Esophagus (tissue), 2 donors: Measurements from ENCODE around the gene CHMP2B. TPM values are rescaled to one million over a fixed set of nuclear protein-coding genes. Genes with fewer than 3 reads are reported as not detected.

Experiments
- H3K27ac ChIP-seq, 2 donors: one replicate each; pipeline ENCODE4 v1.5.1; 2013; ENCODE audit warnings: low read depth in 2 of 2, mild to moderate bottlenecking in 2 of 2, inconsistent platforms in 1 of 2, low read length in 1 of 2, moderate library complexity in 1 of 2
- H3K27me3 ChIP-seq, 2 donors: one replicate each; pipeline ENCODE4 v1.6.1; 2013; ENCODE audit warnings: low read length in 2 of 2, control low read depth in 1 of 2, mild to moderate bottlenecking in 1 of 2; ENCODE audit not compliant: insufficient read depth in 2 of 2, control insufficient read depth in 1 of 2
- H3K36me3 ChIP-seq, 2 donors: one replicate each; pipeline ENCODE4 v1.6.1; 2013; ENCODE audit warnings: low read length in 1 of 2; ENCODE audit not compliant: control insufficient read depth in 2 of 2, insufficient read depth in 2 of 2
- H3K4me1 ChIP-seq, 2 donors: one replicate each; pipeline ENCODE4 v1.6.1; 2013; ENCODE audit warnings: low read length in 1 of 2; ENCODE audit not compliant: control insufficient read depth in 2 of 2, insufficient read depth in 2 of 2
- H3K4me3 ChIP-seq, 2 donors: one replicate each; pipeline ENCODE4 v1.5.1; 2013; ENCODE audit warnings: low read length in 2 of 2, mild to moderate bottlenecking in 2 of 2, low read depth in 1 of 2, moderate library complexity in 1 of 2
- H3K9me3 ChIP-seq, 2 donors: one replicate each; pipeline ENCODE4 v1.6.1; 2013; ENCODE audit warnings: mild to moderate bottlenecking in 2 of 2, low read depth in 1 of 2, low read length in 1 of 2, moderate library complexity in 1 of 2; ENCODE audit not compliant: control insufficient read depth in 2 of 2, insufficient read depth in 1 of 2
- WGBS, 2 donors: extraction: QIAGEN DNeasy Blood & Tissue Kit; methylation state at CpG; one replicate each; pipeline ENCODE4 v1.1.7; 2013; 5-methylcytosine and 5-hydroxymethylcytosine counted together
- polyA plus RNA-seq, 2 donors: library from polyadenylated mRNA; stranded (reverse); fragments of 200-250 nt; gene quantifications; one replicate each; pipeline ENCODE4 v1.2.3, GENCODE V29; 2013
- donor health status: healthy with polysubstance abuse.
- donor health status: Bipolar disorder and iron deficiency.

The CHMP2B gene
- polyA plus RNA-seq, 2 donors, result 28.4 to 30.6 TPM

DNA sequence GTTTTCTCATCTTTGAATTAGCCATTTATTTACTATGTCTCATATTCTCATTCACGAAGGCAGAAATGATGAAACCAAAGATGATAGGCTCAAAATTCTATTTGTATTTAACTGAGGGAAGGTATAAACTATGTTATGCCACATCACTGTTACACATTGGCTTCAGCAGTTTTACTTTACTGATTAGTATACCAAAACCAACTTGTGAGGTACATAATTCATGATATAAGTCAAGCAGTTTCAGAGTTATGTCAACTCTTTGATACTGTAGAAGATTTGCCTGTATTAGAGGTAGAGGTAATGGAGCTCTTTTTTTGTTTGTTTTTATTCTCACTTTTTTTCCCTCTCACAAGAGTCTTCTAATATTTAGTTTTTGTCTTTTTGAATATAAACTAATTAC is 22.9 kb downstream of the CHMP2B start:
- 84 to 89% methylated on average over 1 of the region's 1 CpG for WGBS, 2 donors
- Histone ChIP-seq H3K27me3 (no peaks in the 10 kb centered on the region), H3K4me1 (no peaks in the 10 kb centered on the region), H3K4me3 (no peak overlapping the region), H3K36me3 (no peaks in the 10 kb centered on the region), H3K9me3 (no peaks in the 10 kb centered on the region), H3K27ac (no peak overlapping the region)

GRCh38 chr3:87260270-87260669 is 33.2 kb downstream of the CHMP2B start:
- Histone ChIP-seq H3K4me1 (no peaks in the 10 kb centered on the region), H3K9me3 (no peaks in the 10 kb centered on the region), H3K4me3 (no peak overlapping the region), H3K36me3 (no peaks in the 10 kb centered on the region), H3K27ac (no peak overlapping the region), H3K27me3 (no peaks in the 10 kb centered on the region)
- 34 to 42% methylated on average over 4 of the region's 4 CpGs for WGBS, 2 donors

DNA sequence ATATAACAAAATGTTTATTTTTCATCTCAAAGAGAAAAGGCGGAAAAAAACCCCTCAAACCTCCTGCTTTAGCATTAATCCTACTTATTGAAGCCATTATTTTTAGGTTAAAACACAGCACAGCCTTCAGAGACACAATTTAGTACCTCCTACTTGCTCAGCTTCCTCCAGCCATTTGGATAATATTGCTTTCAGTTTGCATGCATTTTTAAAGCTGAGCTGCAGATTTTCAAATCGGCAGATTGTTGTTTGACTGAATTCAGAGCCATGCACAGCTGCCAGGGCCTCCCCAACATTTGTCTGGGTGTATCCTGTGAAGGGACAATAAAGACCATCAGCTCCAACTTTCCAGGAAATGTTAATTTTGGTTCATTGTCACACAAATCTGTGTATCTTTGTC is 34.8 kb downstream of the CHMP2B start:
- Histone ChIP-seq H3K9me3 (no peaks in the 10 kb centered on the region), H3K4me3 (no peak overlapping the region), H3K4me1 (no peaks in the 10 kb centered on the region), H3K27me3 (no peaks in the 10 kb centered on the region), H3K36me3 (no peaks in the 10 kb centered on the region), H3K27ac (no peak overlapping the region)
- WGBS, 2 donors, result 66 to 71% methylated on average over 2 of the region's 2 CpGs

GRCh38 chr3:87267953-87268645 is 41.0 kb downstream of the CHMP2B start:
- H3K9me3 ChIP-seq, result no peaks in the 10 kb centered on the region
- WGBS, 2 donors, result 76 to 86% methylated on average over 8 of the region's 8 CpGs
- H3K27ac ChIP-seq, result no peak overlapping the region
- no peaks in the 10 kb centered on the region for H3K4me1 ChIP-seq
- no peak overlapping the region for H3K4me3 ChIP-seq
- H3K36me3 ChIP-seq, result no peaks in the 10 kb centered on the region
- H3K27me3 ChIP-seq, result no peaks in the 10 kb centered on the region

GRCh38 chr3:87268646-87269211 is 41.6 kb downstream of the CHMP2B start:
- Histone ChIP-seq H3K36me3 (no peaks in the 10 kb centered on the region), H3K27ac (no peak overlapping the region), H3K27me3 (no peaks in the 10 kb centered on the region), H3K4me3 (no peak overlapping the region), H3K9me3 (no peaks in the 10 kb centered on the region), H3K4me1 (no peaks in the 10 kb centered on the region)
- 70 to 73% methylated on average over 4 of the region's 4 CpGs for WGBS, 2 donors

DNA sequence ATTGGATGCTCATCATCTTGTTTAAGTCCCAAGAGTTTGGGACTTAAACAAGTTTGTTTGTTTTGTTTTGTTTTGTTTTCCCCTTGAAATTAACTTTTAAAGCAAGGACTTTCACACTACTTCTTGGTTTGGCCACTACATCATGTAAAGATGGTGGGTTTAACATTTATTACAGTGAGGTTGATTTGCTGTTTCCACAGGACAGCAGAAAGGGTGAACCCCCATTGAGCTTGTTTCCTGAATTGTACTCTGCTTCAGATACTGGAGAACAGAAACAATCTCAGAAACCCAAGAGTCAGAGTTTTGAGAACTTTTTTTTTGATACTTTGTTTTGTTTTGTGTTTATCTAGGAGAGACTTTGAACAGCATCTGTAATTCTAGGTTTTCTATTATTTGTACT is 42.6 kb downstream of the CHMP2B start:
- Histone ChIP-seq H3K4me1 (no peaks in the 10 kb centered on the region), H3K27ac (no peak overlapping the region), H3K9me3 (no peaks in the 10 kb centered on the region), H3K36me3 (no peaks in the 10 kb centered on the region), H3K27me3 (no peaks in the 10 kb centered on the region), H3K4me3 (no peak overlapping the region)

DNA sequence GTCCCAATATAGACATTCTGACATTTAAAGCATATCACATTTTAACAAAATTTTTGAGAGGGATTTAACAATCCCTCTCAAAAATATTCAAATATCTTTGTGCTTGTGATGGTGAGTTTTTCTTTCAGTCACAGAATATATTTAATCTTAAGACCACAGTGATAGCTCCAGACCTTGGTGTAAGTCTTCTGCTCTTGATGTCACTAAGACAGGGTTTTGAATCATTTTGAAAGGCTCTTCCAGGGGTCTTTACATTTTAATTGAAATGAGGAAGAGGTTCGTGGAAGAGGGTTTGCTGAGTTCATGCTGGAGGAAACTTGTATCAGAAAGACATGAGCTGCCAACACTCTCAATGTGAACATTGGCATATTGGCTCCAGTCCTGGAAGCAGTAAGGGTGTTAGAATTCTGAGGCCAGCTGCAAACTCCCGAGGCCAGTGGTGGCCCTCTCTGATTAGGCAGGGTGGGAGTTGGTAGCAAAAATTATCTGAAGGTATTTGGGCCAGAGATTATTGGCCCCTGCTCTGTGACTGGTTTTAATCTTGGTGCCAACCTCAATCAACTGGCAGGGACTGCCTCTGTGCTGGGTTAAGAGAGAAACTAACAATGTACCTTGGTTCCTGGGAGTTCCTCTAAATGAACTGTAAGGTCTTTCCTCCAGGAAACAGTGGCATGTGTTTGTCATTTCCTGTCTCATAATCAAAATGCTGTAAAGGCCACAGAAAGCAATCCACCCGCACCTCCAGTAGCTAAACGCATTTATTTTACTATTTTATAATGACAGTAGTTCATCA is 44.0 kb downstream of the CHMP2B start:
- WGBS, 2 donors, result 45 to 51% methylated on average over 4 of the region's 4 CpGs
- H3K36me3 ChIP-seq, result no peaks in the 10 kb centered on the region
- no peaks in the 10 kb centered on the region for H3K27me3 ChIP-seq

DNA sequence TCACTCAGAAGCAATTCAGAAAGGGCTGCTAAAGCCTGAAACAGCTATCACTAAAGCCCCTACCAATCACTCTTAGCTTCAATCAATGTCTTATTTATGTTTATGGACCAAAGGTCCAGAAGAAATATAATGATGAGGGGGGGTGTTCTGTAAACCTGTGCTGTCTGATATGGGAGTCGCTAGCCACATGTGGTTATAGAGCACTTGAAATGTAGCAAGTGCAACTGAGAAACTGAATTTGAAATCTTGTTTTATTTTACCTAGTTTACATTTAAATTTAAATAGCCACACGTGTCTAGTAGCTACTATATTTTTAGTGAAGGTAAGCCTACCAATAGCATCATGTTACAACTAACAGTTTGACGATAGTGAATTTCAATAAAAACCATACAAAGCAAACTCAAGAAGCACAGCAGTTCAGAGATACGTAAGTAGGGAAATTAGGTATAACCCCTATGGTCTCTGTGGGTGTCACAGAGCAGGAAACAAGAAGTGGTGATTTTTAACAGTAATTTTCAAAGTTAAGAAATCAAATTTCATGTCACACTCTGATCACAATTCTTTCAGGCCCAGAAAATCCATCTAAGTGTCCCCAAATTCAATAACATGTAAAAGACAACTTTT is 45.7 kb downstream of the CHMP2B start:
- Histone ChIP-seq H3K9me3 (no peaks in the 10 kb centered on the region), H3K27me3 (no peaks in the 10 kb centered on the region), H3K4me3 (no peak overlapping the region), H3K27ac (no peak overlapping the region), H3K4me1 (no peaks in the 10 kb centered on the region), H3K36me3 (no peaks in the 10 kb centered on the region)
- WGBS, 2 donors, result 79 to 87% methylated on average over 4 of the region's 4 CpGs

More for the DNA sequence above, 44.0 kb downstream of the CHMP2B start:
- Histone ChIP-seq H3K27ac (no peak overlapping the region), H3K9me3 (no peaks in the 10 kb centered on the region), H3K4me1 (no peaks in the 10 kb centered on the region), H3K4me3 (no peak overlapping the region)

- 79 to 86% methylated on average over 6 of the region's 6 CpGs for WGBS, 2 donors
- Histone ChIP-seq H3K9me3 (no peaks in the 10 kb centered on the region), H3K4me1 (no peaks in the 10 kb centered on the region), H3K27ac (no peak within 1 kb of the TSS), H3K36me3 (no peaks in the 10 kb centered on the region), H3K4me3 (no peak within 1 kb of the TSS), H3K27me3 (no peaks in the 10 kb centered on the region)
Observed at GRCh38 chr3:87276484-87276883, 49.4 kb downstream of the CHMP2B start, which contains the start of gene POU1F1. TSS of gene POU1F1 (minus strand) at chr3:87276584. CDS start at chr3:87276462, 122 bp downstream.
